Epithelial cell of proximal tubule (primary cell): Measurements from ENCODE around the gene TPRN. TPM values are rescaled to one million over a fixed set of nuclear protein-coding genes. Genes with fewer than 3 reads are reported as not detected.

Source experiments
- DNase-seq: peaks from one replicate; pipeline ENCODE4 v3.0.0-alpha.2; 2011; ENCODE audit warnings: low read depth
- H3K4me3 ChIP-seq: 2 replicates; pipeline ENCODE4 v1.5.1; 2011; ENCODE audit warnings: low read depth, mild to moderate bottlenecking, low read length
- total RNA-seq: library from RNA; depleted of rRNA; stranded (reverse); fragments of >200 nt; gene quantifications from 2 replicates; pipeline ENCODE4 v1.2.3, GENCODE V29; 2015
- TF ChIP-seq, protein P1 (sequence below): conservative IDR thresholded peaks from 2 replicates; pipeline ENCODE4 v1.5.1; 2012; ENCODE audit warnings: low read depth, mild to moderate bottlenecking, low read length

TPRN gene
- total RNA-seq, 1 donor from 2014 or later: 10.5 TPM

DNA sequence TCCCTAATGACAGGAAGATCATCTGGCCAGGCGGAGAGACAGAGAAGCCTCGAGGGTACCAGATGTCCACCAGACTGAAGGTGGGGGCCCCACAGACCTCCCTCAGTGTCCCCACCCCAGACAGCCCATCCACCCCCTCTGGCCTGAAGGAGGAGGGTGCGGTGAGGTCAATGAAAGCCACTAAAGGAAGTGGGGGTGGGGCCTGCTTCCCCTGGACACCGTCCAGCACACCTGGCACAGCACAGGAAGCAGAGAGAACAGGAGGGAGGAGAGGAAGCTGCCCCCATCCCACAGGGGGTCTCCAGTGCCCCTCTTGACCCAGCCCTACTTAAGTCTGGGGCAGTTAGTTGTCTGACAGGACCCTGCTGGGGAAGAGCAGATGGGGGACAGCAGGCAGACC lies 41.9 kb downstream of the TPRN start:
- H3K4me3 ChIP-seq: no peak overlapping the region
- no peak for DNase-seq
- TF ChIP-seq, protein P1, sequence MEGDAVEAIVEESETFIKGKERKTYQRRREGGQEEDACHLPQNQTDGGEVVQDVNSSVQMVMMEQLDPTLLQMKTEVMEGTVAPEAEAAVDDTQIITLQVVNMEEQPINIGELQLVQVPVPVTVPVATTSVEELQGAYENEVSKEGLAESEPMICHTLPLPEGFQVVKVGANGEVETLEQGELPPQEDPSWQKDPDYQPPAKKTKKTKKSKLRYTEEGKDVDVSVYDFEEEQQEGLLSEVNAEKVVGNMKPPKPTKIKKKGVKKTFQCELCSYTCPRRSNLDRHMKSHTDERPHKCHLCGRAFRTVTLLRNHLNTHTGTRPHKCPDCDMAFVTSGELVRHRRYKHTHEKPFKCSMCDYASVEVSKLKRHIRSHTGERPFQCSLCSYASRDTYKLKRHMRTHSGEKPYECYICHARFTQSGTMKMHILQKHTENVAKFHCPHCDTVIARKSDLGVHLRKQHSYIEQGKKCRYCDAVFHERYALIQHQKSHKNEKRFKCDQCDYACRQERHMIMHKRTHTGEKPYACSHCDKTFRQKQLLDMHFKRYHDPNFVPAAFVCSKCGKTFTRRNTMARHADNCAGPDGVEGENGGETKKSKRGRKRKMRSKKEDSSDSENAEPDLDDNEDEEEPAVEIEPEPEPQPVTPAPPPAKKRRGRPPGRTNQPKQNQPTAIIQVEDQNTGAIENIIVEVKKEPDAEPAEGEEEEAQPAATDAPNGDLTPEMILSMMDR: no peak

DNA sequence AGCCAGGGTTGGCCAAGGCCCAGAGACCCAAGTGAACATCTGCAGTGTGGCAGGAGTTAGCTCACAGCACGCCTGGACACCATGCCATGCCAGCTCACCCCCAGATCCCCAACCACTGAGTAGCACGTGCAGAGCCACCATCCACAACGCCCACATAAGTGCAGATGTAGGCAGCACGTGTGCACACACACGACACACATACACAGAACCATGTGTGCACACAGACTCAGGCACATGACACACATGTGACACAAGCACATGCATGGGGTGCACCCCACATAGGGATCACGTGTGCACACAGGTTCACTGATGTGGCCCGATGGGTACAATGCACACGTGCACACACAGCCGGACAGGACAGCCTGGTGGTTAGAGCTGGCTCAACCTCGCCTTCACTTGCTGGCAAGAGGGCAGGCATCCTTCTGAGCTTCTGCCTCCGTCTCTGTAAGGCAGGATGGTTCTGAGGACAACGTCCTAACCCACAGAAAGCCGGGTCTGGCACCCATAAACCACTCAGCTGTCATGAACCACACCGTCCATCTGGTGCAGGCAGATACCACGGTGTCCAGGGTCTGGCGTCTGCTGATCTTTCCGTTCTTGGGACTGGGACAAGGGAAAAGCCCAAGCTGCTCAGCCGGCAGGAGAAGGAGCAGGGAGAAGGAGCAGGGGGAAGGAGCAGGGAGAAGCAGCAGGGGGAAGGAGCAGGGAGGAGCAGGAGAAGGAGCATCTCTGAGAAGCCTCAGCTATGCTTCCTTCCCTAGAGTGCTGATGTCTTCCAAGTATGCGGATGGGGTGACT lies 42.7 kb downstream of the TPRN start:
- no peak for DNase-seq
- H3K4me3 ChIP-seq: no peak overlapping the region
- TF ChIP-seq, protein P1: no peak

DNA sequence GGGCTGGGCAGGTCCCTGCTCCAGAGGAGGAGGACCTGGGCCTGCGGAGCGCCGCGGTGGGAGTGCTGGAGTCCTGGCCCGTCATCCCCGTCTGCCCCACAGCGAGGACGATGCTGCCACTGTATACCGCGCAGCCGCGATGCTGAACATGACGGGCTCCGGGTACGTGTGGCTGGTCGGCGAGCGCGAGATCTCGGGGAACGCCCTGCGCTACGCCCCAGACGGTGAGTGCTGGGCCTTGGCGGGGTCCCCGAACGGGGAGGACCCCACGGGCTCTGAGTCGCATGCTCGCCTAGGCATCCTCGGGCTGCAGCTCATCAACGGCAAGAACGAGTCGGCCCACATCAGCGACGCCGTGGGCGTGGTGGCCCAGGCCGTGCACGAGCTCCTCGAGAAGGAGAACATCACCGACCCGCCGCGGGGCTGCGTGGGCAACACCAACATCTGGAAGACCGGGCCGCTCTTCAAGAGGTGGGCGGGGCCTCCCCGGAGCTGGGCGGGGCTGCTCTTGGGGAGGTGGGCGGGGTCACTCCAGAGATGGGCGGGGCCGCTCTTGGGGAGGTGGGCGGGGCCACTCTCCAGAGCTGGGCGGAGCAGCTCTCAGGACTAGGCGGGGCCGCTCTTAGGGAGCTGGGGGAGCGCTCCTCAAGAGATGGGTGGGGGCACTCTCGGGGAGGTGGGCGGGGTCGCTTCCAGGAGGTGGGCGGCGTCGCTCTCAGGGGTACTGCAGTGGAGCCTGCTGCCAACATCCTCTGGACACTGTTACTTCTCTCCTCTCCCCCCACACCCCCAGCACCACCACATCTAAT lies 43.8 kb downstream of the TPRN start:
- DNase-seq: no peak

DNA sequence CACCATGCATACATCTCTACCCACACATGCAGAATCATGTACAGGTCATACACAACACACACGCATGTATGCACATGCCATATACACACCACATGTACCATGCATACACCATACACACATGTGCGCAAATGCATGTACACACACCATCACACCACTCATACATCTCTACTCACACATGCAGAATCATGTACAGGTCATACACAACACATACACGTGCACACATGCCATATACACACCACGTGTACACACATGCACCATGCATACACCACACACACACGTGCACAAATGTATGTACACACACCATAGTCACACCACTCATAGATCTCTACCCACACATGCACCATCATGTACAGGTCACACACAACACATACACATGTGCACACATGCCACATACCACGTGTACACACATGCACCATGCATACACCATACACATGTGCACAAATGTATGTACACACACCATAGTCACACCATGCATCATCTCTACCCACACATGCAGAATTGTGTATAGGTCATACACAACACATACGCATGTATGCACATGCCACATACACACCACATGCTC lies 47.6 kb downstream of the TPRN start:
- no peak overlapping the region for H3K4me3 ChIP-seq
- TF ChIP-seq, protein P1: no peak
- DNase-seq: no peak

More for the DNA sequence above, 43.8 kb downstream of the TPRN start:
- no peak overlapping the region for H3K4me3 ChIP-seq
- TF ChIP-seq, protein P1: no peak

DNA sequence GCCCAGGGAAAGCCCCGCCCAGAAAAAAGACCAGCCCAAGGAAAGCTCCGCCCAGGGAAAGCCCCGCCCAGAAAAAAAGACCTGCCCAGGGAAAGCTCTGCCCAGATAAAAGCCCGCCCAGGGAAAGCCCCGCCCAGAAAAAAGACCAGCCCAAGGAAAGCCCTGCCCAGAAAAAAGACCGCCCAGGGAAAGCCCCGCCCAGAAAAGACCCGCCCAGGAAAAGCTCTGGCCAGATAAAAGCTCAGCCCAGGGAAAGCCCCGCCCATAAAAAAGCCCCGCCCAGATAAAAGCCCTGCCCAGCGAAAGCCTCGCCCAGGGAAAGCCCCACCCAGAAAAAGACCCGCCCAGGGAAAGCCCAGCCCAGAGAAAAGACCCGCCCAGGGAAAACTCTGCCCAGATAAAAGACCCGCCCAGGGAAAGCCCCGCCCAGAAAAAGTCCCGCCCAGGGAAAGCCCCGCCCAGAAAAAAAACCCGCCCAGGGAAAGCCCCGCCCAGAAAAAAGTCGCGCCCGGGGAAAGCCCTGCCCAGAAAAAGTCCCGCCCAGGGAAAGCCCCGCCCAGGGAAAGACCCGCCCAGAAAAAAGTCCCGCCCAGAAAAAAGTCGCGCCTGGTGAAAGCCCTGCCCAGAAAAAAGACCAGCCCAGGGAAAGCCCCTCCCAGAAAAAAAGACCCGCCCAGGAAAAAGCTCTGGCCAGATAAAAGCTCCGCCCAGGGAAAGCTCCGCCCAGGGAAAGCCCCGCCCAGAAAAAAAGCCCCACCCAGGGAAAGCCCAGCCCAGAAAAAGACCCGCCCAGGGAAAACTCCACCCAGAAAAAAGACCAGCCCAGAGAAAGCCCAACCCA lies 49.7 kb downstream of the TPRN start:
- H3K4me3 ChIP-seq: no peak overlapping the region
- TF ChIP-seq, protein P1: no peak
- no peak for DNase-seq

DNA sequence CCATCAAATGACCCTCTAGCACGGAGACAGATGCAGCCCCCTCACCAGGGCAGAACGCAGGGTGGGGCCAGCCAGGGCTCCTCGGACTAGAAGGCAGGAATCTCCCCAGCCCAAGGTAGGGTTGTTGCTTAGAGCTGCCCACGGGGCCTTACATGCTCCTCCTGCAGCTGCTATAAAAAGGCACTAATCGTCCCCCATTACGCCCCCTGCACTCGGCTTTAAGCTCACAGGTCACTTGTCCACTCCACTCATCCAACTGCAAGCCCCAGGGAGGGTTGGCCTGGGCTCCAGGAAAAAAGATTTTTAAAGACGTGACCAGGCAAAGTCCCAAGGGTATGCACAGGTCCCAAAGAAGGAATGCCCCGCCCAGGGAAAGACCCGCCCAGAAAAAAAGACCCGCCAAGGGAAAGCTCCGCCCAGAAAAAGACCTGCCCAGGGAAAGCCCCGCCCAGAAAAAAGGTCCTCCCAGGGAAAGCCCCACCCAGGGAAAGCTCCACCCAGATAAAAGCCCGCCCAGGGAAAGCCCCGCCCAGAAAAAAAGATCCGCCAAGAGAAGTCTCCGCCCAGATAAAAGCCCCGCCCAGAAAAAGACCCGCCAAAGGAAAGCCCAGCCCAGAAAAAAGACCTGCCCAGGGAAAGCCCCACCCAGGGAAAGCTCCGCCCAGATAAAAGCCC lies 50.5 kb downstream of the TPRN start:
- no peak for DNase-seq
- TF ChIP-seq, protein P1: no peak
- H3K4me3 ChIP-seq: no peak overlapping the region
